Measurements from ENCODE around the gene CBLC.

The CBLC gene

DNA sequence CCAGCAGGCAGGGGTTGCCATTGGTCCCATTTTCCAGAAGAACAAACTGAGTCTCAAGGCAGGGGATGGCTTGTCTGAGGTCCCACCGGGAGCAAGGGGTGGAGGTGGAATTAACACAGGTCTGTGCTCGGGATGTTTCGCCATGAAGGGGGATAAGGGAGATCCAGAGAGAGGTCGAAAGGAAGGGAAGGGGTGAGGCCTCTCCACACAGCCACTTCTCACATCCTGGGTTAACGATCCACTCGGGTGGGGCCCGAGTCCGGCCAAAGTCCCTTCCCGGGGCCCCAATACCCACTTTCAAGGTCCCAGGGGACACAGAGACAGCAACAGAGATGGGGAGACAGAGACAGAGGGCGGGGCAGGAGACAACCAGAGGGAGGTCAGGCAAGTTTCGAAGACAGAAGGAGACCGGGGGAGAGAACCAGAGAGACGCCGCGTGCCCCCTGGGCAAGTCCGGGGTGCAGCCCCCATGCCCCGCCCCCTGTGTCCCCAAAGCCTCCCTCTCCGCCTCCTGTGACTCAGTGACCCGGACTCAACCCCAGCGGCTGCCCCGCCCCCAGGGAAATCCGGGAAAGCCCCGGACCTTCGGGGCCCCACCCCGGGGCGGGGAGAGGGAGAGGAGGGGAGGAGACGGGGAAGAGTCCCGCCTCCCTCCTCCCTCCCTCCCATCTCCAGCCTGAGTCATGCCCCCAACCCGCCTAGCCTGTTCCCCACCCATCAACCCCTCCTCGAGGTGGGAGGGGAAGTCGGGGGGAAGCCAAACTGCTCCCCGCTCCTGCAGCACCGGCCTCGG is 30.5 kb upstream of the CBLC start (continued):
- TF ChIP-seq SCRT1 (tag by site-specific recombination; IDR thresholded peaks at IDR 0.05; ENCODE audit: borderline replicate concordance) (no peak), IKZF3 (tag by site-specific recombination; IDR thresholded peaks at IDR 0.05) (peak; percentile 65; the same call in 1 of the 2 replicates)
- TF ChIP-seq, protein P1, sequence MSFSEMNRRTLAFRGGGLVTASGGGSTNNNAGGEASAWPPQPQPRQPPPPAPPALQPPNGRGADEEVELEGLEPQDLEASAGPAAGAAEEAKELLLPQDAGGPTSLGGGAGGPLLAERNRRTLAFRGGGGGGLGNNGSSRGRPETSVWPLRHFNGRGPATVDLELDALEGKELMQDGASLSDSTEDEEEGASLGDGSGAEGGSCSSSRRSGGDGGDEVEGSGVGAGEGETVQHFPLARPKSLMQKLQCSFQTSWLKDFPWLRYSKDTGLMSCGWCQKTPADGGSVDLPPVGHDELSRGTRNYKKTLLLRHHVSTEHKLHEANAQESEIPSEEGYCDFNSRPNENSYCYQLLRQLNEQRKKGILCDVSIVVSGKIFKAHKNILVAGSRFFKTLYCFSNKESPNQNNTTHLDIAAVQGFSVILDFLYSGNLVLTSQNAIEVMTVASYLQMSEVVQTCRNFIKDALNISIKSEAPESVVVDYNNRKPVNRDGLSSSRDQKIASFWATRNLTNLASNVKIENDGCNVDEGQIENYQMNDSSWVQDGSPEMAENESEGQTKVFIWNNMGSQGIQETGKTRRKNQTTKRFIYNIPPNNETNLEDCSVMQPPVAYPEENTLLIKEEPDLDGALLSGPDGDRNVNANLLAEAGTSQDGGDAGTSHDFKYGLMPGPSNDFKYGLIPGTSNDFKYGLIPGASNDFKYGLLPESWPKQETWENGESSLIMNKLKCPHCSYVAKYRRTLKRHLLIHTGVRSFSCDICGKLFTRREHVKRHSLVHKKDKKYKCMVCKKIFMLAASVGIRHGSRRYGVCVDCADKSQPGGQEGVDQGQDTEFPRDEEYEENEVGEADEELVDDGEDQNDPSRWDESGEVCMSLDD (tag by site-specific recombination; IDR thresholded peaks at IDR 0.05), result peak; percentile 89

GRCh38 chr19:44747739-44748425 is 29.8 kb upstream of the CBLC start:
- CTCF ChIA-PET, result interaction anchor here (0.7 kb wide), 1 partner anchor 27 kb away, joined by 3 read pairs; no protein-coding TSS in a partner anchor
- no peaks in the 10 kb centered on the region for H3K9me3 ChIP-seq (ENCODE audit: control insufficient read depth, insufficient read depth, low read depth, low read length)
- peak overlapping the region; percentile 58; the same call in 1 of the 2 replicates for H3K27ac ChIP-seq (ENCODE audit: extremely low read depth, low read depth, low read length)
- H3K36me3 ChIP-seq (ENCODE audit: control insufficient read depth in 2 of 2, insufficient read depth in 1 of 2, low read length in 2 of 2), result peaks cover 6 to 8% of the 10 kb centered on the region in 2 experiments; a peak in 2 of 3 replicates
- POLR2A ChIA-PET, result no interaction called here
- peak overlapping the region; percentile 35 for H3K4me3 ChIP-seq (ENCODE audit: low read depth, low read length)
- peaks cover 3% of the 10 kb centered on the region for H3K4me1 ChIP-seq (ENCODE audit: control insufficient read depth, insufficient read depth, low read length)
- TF ChIP-seq ZNF596 (tag by site-specific recombination; IDR thresholded peaks at IDR 0.05) (0 out of 2 replicates have a peak, but pooled peaks have one; percentile 3), ZBTB20 (tag by site-specific recombination; IDR thresholded peaks at IDR 0.05) (peak; percentile 48; the same call in 1 of the 2 replicates), ZBTB26 (tag by site-specific recombination; optimal IDR thresholded peaks at IDR 0.05) (peak; percentile 27), ZFHX2 (tag by site-specific recombination; conservative IDR thresholded peaks at IDR 0.05) (peak; percentile 62), GLIS2 (tag by site-specific recombination; IDR thresholded peaks at IDR 0.05) (peak; percentile 15), HIC1 (tag by site-specific recombination; IDR thresholded peaks at IDR 0.05) (peak; percentile 51; the same call in 1 of the 2 replicates), PRDM6 (tag by site-specific recombination; IDR thresholded peaks at IDR 0.05) (no peak), KLF1 (tag by site-specific recombination; IDR thresholded peaks at IDR 0.05) (peak; percentile 18; the same call in 1 of the 2 replicates), ZIC2 (tag by site-specific recombination; IDR thresholded peaks at IDR 0.05) (0 out of 2 replicates have a peak, but pooled peaks have one; percentile 4), ZNF350 (tag by site-specific recombination; IDR thresholded peaks at IDR 0.05) (no peak)
- TF ChIP-seq, protein P2, sequence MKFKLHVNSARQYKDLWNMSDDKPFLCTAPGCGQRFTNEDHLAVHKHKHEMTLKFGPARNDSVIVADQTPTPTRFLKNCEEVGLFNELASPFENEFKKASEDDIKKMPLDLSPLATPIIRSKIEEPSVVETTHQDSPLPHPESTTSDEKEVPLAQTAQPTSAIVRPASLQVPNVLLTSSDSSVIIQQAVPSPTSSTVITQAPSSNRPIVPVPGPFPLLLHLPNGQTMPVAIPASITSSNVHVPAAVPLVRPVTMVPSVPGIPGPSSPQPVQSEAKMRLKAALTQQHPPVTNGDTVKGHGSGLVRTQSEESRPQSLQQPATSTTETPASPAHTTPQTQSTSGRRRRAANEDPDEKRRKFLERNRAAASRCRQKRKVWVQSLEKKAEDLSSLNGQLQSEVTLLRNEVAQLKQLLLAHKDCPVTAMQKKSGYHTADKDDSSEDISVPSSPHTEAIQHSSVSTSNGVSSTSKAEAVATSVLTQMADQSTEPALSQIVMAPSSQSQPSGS (tag by site-specific recombination; IDR thresholded peaks at IDR 0.05; ENCODE audit: low read depth), result no peak
- TF ChIP-seq, protein P1 (tag by site-specific recombination; IDR thresholded peaks at IDR 0.05), result peak; percentile 76
- TF ChIP-seq, protein P3, sequence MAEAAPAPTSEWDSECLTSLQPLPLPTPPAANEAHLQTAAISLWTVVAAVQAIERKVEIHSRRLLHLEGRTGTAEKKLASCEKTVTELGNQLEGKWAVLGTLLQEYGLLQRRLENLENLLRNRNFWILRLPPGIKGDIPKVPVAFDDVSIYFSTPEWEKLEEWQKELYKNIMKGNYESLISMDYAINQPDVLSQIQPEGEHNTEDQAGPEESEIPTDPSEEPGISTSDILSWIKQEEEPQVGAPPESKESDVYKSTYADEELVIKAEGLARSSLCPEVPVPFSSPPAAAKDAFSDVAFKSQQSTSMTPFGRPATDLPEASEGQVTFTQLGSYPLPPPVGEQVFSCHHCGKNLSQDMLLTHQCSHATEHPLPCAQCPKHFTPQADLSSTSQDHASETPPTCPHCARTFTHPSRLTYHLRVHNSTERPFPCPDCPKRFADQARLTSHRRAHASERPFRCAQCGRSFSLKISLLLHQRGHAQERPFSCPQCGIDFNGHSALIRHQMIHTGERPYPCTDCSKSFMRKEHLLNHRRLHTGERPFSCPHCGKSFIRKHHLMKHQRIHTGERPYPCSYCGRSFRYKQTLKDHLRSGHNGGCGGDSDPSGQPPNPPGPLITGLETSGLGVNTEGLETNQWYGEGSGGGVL (tag by site-specific recombination; IDR thresholded peaks at IDR 0.05), result peak; percentile 76
- TF ChIP-seq, protein P4, sequence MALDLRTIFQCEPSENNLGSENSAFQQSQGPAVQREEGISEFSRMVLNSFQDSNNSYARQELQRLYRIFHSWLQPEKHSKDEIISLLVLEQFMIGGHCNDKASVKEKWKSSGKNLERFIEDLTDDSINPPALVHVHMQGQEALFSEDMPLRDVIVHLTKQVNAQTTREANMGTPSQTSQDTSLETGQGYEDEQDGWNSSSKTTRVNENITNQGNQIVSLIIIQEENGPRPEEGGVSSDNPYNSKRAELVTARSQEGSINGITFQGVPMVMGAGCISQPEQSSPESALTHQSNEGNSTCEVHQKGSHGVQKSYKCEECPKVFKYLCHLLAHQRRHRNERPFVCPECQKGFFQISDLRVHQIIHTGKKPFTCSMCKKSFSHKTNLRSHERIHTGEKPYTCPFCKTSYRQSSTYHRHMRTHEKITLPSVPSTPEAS (tag by site-specific recombination; IDR thresholded peaks at IDR 0.05), result 0 out of 2 replicates have a peak, but pooled peaks have one; percentile 29
